ENCODE results near the gene CHSY1.
A peak's percentile ranks its signal among the peaks of the same experiment; 100 is the strongest.

DNA sequence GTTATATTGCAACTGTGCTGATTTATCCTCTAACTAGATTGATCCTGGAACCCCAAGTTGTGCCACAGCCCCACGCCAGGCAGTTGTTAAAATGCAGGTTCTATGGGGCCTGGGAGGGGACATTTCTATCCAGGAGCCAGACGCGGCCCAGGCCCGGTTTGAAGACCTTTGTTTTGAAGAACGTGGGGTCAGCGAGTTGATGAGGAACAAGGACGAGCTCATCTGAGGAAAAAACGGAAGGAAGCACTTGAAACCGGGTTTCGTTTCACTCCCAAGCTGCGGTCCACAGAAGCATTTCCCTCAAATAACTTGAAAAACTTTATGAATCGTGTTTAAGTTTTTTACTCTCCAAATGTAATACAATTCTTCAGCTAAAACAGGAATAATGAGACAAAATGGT is 76.4 kb downstream of the CHSY1 start:
- no peak for TF ChIP-seq POLR2A (IDR thresholded peaks at IDR 0.05)
- TF ChIP-seq CTCF (IDR thresholded peaks at IDR 0.05 in 8 of 11, conservative IDR thresholded peaks at IDR 0.05 in 3 of 11), result peak in 1 of 11 experiments; percentile 12
